HG02642 (cell line): ENCODE measurements around the gene STAT2.

Experiments used
- ATAC-seq: cut with Tn5 transposase; IDR thresholded peaks from one replicate; pipeline ENCODE4 v1.9.1; 2021; ENCODE audit warnings: mild to moderate bottlenecking; ENCODE audit not compliant: unreplicated experiment, poor library complexity

Gene STAT2

DNA sequence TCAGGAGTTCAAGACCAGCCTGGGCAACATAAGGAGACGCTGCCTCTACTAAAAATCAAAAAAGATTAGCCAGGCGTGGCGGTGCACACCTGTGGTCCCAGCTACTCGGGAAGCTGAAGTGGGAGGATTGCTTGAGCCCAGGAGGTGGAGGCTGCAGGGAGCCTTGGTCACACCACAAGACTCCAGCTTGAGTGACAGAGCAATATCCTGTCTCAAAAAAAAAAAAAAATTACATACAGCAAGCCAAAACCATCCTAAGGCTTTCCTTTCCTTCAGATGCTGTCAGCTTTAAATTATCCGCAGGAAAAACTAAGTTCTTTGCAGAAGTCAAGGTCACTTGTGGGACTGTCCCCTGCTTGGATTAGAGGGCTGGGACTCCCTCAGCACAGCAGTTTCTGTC lies 61.1 kb downstream of the STAT2 start:
- ATAC-seq: no peak

DNA sequence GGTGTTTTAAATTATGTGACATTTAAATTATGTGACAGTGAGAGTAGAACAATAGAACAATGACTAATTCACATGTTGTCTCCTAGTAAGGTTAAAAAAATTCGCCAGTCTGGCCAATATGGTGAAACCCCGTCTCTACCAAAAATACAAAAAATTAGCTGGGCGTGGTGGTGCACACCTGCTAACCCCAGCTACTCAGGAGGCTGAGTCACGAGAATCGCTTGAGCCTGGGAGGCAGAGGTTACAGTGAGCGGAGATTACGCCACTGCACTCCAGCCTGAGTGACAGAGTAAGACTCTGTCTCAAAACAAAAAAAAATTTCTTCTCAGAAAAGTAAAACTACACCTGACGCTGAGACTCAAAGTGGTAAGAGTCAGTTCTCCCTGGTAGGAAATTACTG lies 62.5 kb downstream of the STAT2 start:
- no peak for ATAC-seq

DNA sequence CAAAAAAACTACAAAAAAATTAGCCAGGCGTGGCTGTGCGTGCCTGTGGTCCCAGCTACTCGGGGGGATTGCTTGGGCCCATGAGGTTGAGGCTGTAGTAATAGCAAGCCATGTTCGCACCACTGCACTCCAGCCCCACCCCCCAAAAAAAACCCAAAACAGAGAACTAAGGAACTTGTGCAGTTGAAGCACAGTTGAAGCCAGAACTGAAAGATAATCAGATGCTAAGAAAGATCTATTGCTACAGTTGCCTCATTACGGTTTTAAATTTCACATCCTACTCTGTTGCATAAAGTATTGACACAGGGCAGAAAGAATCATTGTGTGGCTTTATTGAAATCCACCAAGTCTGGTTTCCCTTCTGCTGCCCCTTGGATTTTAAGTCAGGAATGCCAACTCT lies 63.6 kb downstream of the STAT2 start:
- ATAC-seq: no peak

DNA sequence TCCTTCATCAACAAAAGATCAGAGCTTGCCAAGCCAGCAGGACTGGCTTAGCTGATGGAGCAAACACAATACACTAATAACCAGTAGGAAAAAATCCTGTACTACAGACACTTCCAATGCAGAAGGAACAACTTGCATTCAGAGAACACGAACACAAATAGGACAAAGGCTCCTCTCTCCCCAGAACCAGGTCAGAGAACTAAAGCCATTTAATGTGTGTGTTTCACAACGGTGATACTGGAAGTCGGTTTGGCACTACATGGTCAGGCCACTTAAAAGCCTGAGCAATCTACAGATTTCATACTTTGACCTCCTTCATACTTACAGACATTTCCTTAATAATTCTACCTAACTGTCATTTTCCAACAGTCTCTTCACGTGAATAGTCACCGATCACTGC lies 66.1 kb downstream of the STAT2 start:
- ATAC-seq: no peak
